ENCODE results near the gene CCDC54. TPM values are rescaled to one million over a fixed set of nuclear protein-coding genes. Genes with fewer than 3 reads are reported as not detected.

The CCDC54 gene
- total RNA-seq, 1 experiment from 2014 or later: not detected

- Mint-ChIP-seq H3K27ac (no peak overlapping the region), H3K36me3 (no peaks in the 10 kb centered on the region), H3K9me3 (peaks cover 5% of the 10 kb centered on the region; the same call in 1 of the 2 replicates), H3K4me3 (no peak overlapping the region), H3K4me1 (peaks cover 42% of the 10 kb centered on the region), H3K27me3 (ENCODE audit: low read depth) (no peaks in the 10 kb centered on the region)
- no peak for TF ChIP-seq ATF6 (CRISPR knock-in tag; IDR thresholded peaks at IDR 0.05)
- TF ChIP-seq ZNF281 (CRISPR knock-in tag; IDR thresholded peaks at IDR 0.05): no peak
- TF ChIP-seq ZNF425 (CRISPR knock-in tag; conservative IDR thresholded peaks at IDR 0.05): no peak
- TF ChIP-seq ZNF138 (CRISPR knock-in tag; conservative IDR thresholded peaks at IDR 0.05): no peak
- TF ChIP-seq USF1 (CRISPR knock-in tag; IDR thresholded peaks at IDR 0.05): no peak
- no peak for TF ChIP-seq E2F1 (CRISPR knock-in tag; IDR thresholded peaks at IDR 0.05)
- CTCF ChIA-PET: no interaction called here
- no peak for ATAC-seq
- no peak for DNase-seq (ENCODE audit: low spot score)
- POLR2A ChIA-PET: no interaction called here
Measured at GRCh38 chr3:107387555-107387954, 10.3 kb downstream of the CCDC54 start.

GRCh38 chr3:107392549-107393165 is 15.4 kb downstream of the CCDC54 start:
- TF ChIP-seq AR (CRISPR knock-in tag; IDR thresholded peaks at IDR 0.05) (no peak), FOXK1 (CRISPR knock-in tag; IDR thresholded peaks at IDR 0.05) (no peak), NFATC4 (CRISPR knock-in tag; IDR thresholded peaks at IDR 0.05) (no peak), FOXP4 (CRISPR knock-in tag; IDR thresholded peaks at IDR 0.05) (no peak), USF2 (CRISPR knock-in tag; IDR thresholded peaks at IDR 0.05) (no peak), SMAD3 (CRISPR knock-in tag; IDR thresholded peaks at IDR 0.05; ENCODE audit: borderline replicate concordance) (no peak), HMGXB4 (CRISPR knock-in tag; IDR thresholded peaks at IDR 0.05) (no peak)
- Mint-ChIP-seq H3K36me3 (no peaks in the 10 kb centered on the region), H3K27me3 (ENCODE audit: low read depth) (no peaks in the 10 kb centered on the region), H3K27ac (no peak overlapping the region), H3K4me3 (no peak overlapping the region), H3K9me3 (no peaks in the 10 kb centered on the region), H3K4me1 (peaks cover 16% of the 10 kb centered on the region)
- ATAC-seq (no peak), DNase-seq (ENCODE audit: low spot score) (no peak)
- ChIA-PET POLR2A (no interaction called here), CTCF (interaction anchor here (1.0 kb wide), 1 partner anchor 29 kb away, joined by 5 read pairs; no protein-coding TSS in a partner anchor)
